NCI-H2081 (cell line): ENCODE measurements around the gene MAGI1.
"Not testable (repeated sequence)": the region's sequence is repeated elsewhere in the genome, so short reads cannot be mapped to it uniquely, and the experiment has no call there.

Source experiments
- DNase-seq, 2 experiments: peaks; one replicate each; lab custom pipeline; 2025; lab: John Stamatoyannopoulos, UW

MAGI1 gene

GRCh38 chr3:65902304-65902793 lies 136.4 kb downstream of the MAGI1 start:
- DNase-seq: no peak

GRCh38 chr3:65901226-65901625 lies 137.5 kb downstream of the MAGI1 start:
- no peak for DNase-seq

GRCh38 chr3:65899226-65899625 lies 139.5 kb downstream of the MAGI1 start:
- DNase-seq: no peak

- DNase-seq: no peak
Measured at GRCh38 chr3:65897766-65898165, 141.0 kb downstream of the MAGI1 start.

- no peak for DNase-seq
Measured at GRCh38 chr3:65896321-65896720, 142.4 kb downstream of the MAGI1 start.

GRCh38 chr3:65894679-65895453 lies 143.9 kb downstream of the MAGI1 start:
- DNase-seq: no peak

- DNase-seq: no peak
Measured at GRCh38 chr3:65894126-65894525, 144.6 kb downstream of the MAGI1 start.

GRCh38 chr3:65893631-65894030 lies 145.1 kb downstream of the MAGI1 start:
- DNase-seq: no peak

- not testable (repeated sequence) for DNase-seq
Measured at GRCh38 chr3:65891477-65891876, 147.2 kb downstream of the MAGI1 start.

GRCh38 chr3:65890328-65890727 lies 148.4 kb downstream of the MAGI1 start:
- no peak for DNase-seq

GRCh38 chr3:65889707-65890099 lies 149.0 kb downstream of the MAGI1 start:
- DNase-seq: no peak

GRCh38 chr3:65888980-65889706 lies 149.6 kb downstream of the MAGI1 start:
- no peak for DNase-seq

GRCh38 chr3:65888196-65888595 lies 150.5 kb downstream of the MAGI1 start:
- DNase-seq: no peak

GRCh38 chr3:65886391-65886790 lies 152.3 kb downstream of the MAGI1 start:
- no peak for DNase-seq

GRCh38 chr3:65884071-65884470 lies 154.6 kb downstream of the MAGI1 start:
- DNase-seq: no peak

GRCh38 chr3:65883613-65884012 lies 155.1 kb downstream of the MAGI1 start:
- DNase-seq: peak; percentile 40 to 87

GRCh38 chr3:65880350-65880749 lies 158.4 kb downstream of the MAGI1 start:
- no peak for DNase-seq

GRCh38 chr3:65879372-65879771 lies 159.3 kb downstream of the MAGI1 start:
- no peak for DNase-seq

GRCh38 chr3:65878831-65879230 lies 159.9 kb downstream of the MAGI1 start:
- peak in 1 of 2 experiments; percentile 48 for DNase-seq

- DNase-seq: no peak
Measured at GRCh38 chr3:65877160-65877559, 161.6 kb downstream of the MAGI1 start.

GRCh38 chr3:65876028-65876420 lies 162.7 kb downstream of the MAGI1 start:
- no peak for DNase-seq

- DNase-seq: no peak
Measured at GRCh38 chr3:65875393-65876027, 163.2 kb downstream of the MAGI1 start.

GRCh38 chr3:65873869-65874268 lies 164.8 kb downstream of the MAGI1 start:
- DNase-seq: no peak
